Measurements from ENCODE around the gene EBF3. TPM values are rescaled to one million over a fixed set of nuclear protein-coding genes. Genes with fewer than 3 reads are reported as not detected.

Gene EBF3
- total RNA-seq, 1 donor from 2014 or later = 0.15 TPM

GRCh38 chr10:129809431-129809830 is 154.6 kb downstream of the EBF3 start:
- DNase-seq (ENCODE audit: low spot score) = no peak
- no peaks in the 10 kb centered on the region for H3K27me3 ChIP-seq
- no peaks in the 10 kb centered on the region for H3F3A ChIP-seq (ENCODE audit: low read depth)
- no peak overlapping the region for H3K9ac ChIP-seq
- no peak overlapping the region for H3K4me3 ChIP-seq
- no peak for TF ChIP-seq EZH2phosphoT487 (IDR thresholded peaks at IDR 0.05)
- no peak for TF ChIP-seq CTCF (IDR thresholded peaks at IDR 0.05)
- TF ChIP-seq EZH2 (IDR thresholded peaks at IDR 0.05) = no peak
- Mint-ChIP-seq H3K36me3 (no peaks in the 10 kb centered on the region), H3K4me3 (no peak overlapping the region), H3K9me3 (peaks cover 18% of the 10 kb centered on the region), H3K27me3 (ENCODE audit: insufficient read depth, low read depth) (no peaks in the 10 kb centered on the region), H3K4me1 (peaks cover 19% of the 10 kb centered on the region), H3K27ac (no peak overlapping the region)
- H3K4me1 ChIP-seq = peaks cover 5% of the 10 kb centered on the region
- no peaks in the 10 kb centered on the region for H3K36me3 ChIP-seq
- H3K9me3 ChIP-seq (ENCODE audit: low read depth) = no peaks in the 10 kb centered on the region
- H3K4me2 ChIP-seq = no peak overlapping the region
- no peak overlapping the region for H2AFZ ChIP-seq (replicated peaks)
- no peaks in the 10 kb centered on the region for H3K79me2 ChIP-seq (ENCODE audit: low read depth)
- no peaks in the 10 kb centered on the region for H4K20me1 ChIP-seq (ENCODE audit: low read depth)
- no peak overlapping the region for H3K27ac ChIP-seq

GRCh38 chr10:129808092-129808983 is 155.7 kb downstream of the EBF3 start:
- TF ChIP-seq EZH2phosphoT487 (IDR thresholded peaks at IDR 0.05) = no peak
- TF ChIP-seq EZH2 (IDR thresholded peaks at IDR 0.05) = no peak
- TF ChIP-seq CTCF (IDR thresholded peaks at IDR 0.05) = no peak
- Histone ChIP-seq H3K27me3 (no peaks in the 10 kb centered on the region), H3K4me2 (no peak overlapping the region), H3F3A (ENCODE audit: low read depth) (no peaks in the 10 kb centered on the region), H3K36me3 (no peaks in the 10 kb centered on the region), H4K20me1 (ENCODE audit: low read depth) (no peaks in the 10 kb centered on the region), H3K9ac (no peak overlapping the region), H3K79me2 (ENCODE audit: low read depth) (no peaks in the 10 kb centered on the region), H3K4me3 (no peak overlapping the region), H3K4me1 (peaks cover 5% of the 10 kb centered on the region), H3K27ac (no peak overlapping the region), H3K9me3 (ENCODE audit: low read depth) (no peaks in the 10 kb centered on the region), H2AFZ (replicated peaks) (no peak overlapping the region)
- DNase-seq (ENCODE audit: low spot score) = no peak
- H3K36me3 Mint-ChIP-seq = no peaks in the 10 kb centered on the region
- H3K9me3 Mint-ChIP-seq = peaks cover 26% of the 10 kb centered on the region
- H3K27me3 Mint-ChIP-seq (ENCODE audit: insufficient read depth, low read depth) = no peaks in the 10 kb centered on the region
- H3K4me3 Mint-ChIP-seq = no peak overlapping the region
- peaks cover 19% of the 10 kb centered on the region for H3K4me1 Mint-ChIP-seq
- H3K27ac Mint-ChIP-seq = no peak overlapping the region

- H4K20me1 ChIP-seq (ENCODE audit: low read depth) = no peaks in the 10 kb centered on the region
- Mint-ChIP-seq H3K4me1 (peaks cover 16% of the 10 kb centered on the region), H3K36me3 (no peaks in the 10 kb centered on the region), H3K4me3 (no peak overlapping the region), H3K9me3 (peaks cover 32% of the 10 kb centered on the region), H3K27me3 (ENCODE audit: insufficient read depth, low read depth) (no peaks in the 10 kb centered on the region), H3K27ac (no peak overlapping the region)
- no peak overlapping the region for H3K4me3 ChIP-seq
- TF ChIP-seq EZH2 (IDR thresholded peaks at IDR 0.05) = no peak
- TF ChIP-seq CTCF (IDR thresholded peaks at IDR 0.05) = no peak
- TF ChIP-seq EZH2phosphoT487 (IDR thresholded peaks at IDR 0.05) = no peak
- H3K9me3 ChIP-seq (ENCODE audit: low read depth) = peaks cover 3% of the 10 kb centered on the region
- H3F3A ChIP-seq (ENCODE audit: low read depth) = no peaks in the 10 kb centered on the region
- no peak overlapping the region for H3K27ac ChIP-seq
- no peaks in the 10 kb centered on the region for H3K36me3 ChIP-seq
- H2AFZ ChIP-seq (replicated peaks) = no peak overlapping the region
- DNase-seq (ENCODE audit: low spot score) = no peak
- no peak overlapping the region for H3K9ac ChIP-seq
- H3K4me1 ChIP-seq = peaks cover 5% of the 10 kb centered on the region
- H3K79me2 ChIP-seq (ENCODE audit: low read depth) = no peaks in the 10 kb centered on the region
- H3K4me2 ChIP-seq = no peak overlapping the region
- H3K27me3 ChIP-seq = no peaks in the 10 kb centered on the region
These were observed 156.9 kb downstream of the EBF3 start for GRCh38 chr10:129807211-129807610.
